ENCODE results near the gene CDC27.
"Not testable (repeated sequence)": the region's sequence is repeated elsewhere in the genome, so short reads cannot be mapped to it uniquely, and the experiment has no call there.

The CDC27 gene

DNA sequence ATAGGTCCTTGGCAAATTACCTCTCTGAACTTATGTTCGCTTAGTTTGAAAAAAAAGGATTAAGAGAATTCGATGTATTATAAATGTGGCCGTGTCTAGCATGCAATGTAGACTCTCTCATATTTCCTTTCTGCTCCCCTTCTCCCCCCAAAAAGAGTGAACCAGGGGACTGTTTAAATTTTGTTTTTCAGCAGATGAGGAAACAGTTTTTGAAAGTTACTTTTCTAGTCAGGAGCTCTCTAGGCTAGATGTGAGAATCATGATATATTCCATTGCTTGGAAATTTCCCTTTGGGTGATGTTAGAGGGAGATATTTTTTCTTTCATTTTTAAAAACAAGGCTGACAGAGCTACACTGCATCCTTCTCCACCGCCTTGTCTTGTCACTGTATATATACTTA is 1.1 kb upstream of the CDC27 start:
- no peak for DNase-seq

DNA sequence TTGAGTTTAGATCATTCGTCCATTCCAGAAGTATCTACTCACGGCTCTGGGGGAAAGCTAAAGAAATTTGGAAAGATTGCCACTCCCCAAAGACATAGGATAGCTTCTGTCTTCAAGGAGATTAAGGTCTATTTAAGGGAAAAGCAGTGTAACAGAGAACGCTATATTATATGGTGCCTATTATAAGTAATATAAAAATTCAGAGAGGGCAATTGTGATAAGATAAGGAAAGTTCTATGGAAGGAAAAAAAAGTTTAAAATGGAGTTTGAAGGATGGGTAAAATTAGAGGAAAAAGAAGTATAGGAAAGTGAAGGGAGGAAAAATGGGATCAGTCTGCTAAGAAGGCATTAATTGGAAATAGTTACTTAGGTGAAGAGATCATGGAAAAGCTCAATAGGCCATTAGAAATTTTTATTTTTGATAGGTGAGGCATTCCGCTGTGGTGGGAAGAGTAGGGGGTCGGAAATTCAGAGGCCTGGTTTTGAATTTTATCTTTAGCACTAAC is 690 bp upstream of the CDC27 start:
- no peak for DNase-seq

- DNase-seq = peak in 1 of 2 experiments; percentile 10
Observed at GRCh38 chr17:47188271-47188875, 722 bp downstream of the CDC27 start.

DNA sequence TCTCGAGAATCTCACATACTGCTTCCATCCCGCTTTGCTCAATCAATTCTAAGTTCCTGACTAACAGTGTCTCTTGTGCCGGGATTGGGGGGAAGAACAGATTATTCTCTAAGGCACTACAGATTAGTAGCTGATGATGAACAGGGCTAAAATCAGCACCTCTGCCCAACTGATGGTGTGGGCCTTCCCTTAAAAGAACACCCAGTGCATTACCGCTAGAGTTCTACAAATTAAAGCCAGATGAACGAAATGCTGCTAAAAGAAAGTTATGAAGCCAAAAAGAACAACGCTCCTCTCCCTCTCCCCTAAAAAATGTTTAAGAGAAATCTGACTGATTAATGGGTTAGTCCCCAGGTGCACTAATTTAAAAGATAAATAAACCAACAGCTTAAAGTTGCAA is 4.4 kb downstream of the CDC27 start:
- no peak for DNase-seq

GRCh38 chr17:47180988-47181387 is 8.1 kb downstream of the CDC27 start:
- DNase-seq = not testable (repeated sequence)

DNA sequence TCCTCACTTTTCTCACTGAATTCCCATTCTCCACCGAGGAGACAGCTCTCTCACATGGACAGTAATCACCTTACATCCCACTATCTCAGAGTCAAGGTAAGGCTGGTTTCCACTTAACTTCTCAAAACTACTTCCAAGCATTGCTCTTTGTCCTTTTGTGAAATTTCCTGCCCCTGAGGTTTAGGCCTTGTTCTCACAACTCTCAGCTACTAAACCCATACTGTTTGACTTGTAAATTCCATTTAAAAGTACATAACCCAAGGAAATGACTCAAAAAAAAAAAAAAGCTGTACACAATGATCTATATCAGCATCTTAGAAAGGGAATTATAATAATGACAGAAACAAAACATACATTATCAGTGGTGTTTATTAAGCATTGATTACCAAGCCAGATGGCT is 8.8 kb downstream of the CDC27 start:
- no peak for DNase-seq

DNA sequence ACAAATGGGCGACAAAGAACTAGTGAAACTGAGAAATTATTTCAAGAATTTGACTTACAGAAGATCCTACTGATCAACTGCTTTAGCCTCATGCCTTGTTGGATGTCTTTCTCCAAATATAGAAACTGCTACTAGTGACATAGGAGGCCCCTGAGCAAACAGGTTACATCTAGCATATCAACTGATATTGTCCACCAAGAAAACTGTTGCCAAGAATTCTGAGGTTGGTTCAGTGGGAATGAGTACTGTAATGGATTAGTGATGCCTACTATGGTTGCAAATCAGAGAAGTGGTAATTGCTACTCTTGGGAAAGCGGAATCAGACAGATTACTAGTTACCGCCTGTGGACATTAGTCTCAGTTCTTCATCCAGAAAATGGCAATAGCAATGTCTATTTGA is 10.0 kb downstream of the CDC27 start:
- DNase-seq = no peak

- no peak for DNase-seq
Observed at GRCh38 chr17:47177261-47177660, 11.8 kb downstream of the CDC27 start.

GRCh38 chr17:47176389-47176826 is 12.7 kb downstream of the CDC27 start:
- DNase-seq = no peak

DNA sequence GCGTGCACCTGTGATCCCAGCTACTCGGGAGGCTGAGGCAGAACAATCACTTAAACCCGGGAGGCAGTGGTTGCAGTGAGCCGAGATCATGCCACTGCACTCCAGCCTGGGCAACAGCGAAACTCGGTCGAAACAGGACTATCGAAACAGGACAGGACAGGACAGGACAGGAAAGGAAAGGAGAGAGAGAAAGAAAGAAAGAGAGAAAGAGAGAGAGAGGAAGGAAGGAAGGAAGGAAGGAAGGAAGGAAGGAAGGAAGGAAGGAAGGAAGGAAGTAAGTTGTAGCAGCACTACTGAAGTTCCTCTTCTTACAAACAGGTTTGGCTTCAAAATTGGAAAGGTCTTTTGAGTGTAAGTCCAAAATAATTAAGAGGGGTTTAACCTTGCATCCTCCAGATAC is 14.3 kb downstream of the CDC27 start:
- DNase-seq = not testable (repeated sequence)

- DNase-seq = no peak
Observed at GRCh38 chr17:47172696-47173565, 16.2 kb downstream of the CDC27 start.

GRCh38 chr17:47170710-47171109 is 18.4 kb downstream of the CDC27 start:
- DNase-seq = no peak

DNA sequence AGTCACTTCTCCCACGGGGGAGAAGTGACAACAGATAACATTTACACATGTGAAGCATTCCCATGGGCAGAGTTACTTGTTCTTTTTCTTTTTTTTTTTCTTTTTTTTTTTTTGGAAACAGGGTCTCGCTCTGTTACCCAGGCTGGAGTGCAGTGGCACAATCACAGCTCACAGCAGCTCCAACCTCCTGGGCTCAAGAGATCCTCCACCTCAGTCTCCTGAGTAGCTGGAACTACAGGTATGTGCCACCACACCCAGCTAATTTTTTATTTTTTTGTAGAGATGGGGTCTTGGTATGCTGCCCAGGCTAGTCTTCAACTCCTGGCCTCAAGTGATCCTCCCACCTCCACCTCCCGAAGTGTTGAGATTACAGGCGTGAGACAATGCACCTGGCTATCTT is 20.2 kb downstream of the CDC27 start:
- DNase-seq = not testable (repeated sequence)

DNA sequence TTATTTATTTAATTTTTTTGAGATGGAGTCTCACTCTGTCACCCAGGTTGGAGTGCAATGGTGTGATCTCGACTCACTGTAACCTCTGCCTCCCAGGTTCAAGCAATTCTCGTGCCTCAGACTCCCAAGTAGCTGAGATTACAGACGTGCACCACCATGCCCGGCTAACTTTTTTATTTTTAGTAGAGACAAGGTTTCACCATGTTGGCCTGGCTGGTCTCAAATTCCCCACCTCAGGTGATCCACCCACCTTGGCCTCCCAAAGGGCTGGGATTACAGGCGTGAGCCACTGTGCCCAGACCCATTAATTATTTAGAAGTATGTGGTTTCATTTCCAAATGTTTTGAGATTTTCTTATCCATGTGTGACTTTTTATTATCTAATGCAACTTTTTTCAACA is 22.2 kb downstream of the CDC27 start:
- DNase-seq = not testable (repeated sequence)

GRCh38 chr17:47165137-47165536 is 24.0 kb downstream of the CDC27 start:
- no peak for DNase-seq

- DNase-seq = no peak
Observed at GRCh38 chr17:47164263-47164662, 24.8 kb downstream of the CDC27 start.

DNA sequence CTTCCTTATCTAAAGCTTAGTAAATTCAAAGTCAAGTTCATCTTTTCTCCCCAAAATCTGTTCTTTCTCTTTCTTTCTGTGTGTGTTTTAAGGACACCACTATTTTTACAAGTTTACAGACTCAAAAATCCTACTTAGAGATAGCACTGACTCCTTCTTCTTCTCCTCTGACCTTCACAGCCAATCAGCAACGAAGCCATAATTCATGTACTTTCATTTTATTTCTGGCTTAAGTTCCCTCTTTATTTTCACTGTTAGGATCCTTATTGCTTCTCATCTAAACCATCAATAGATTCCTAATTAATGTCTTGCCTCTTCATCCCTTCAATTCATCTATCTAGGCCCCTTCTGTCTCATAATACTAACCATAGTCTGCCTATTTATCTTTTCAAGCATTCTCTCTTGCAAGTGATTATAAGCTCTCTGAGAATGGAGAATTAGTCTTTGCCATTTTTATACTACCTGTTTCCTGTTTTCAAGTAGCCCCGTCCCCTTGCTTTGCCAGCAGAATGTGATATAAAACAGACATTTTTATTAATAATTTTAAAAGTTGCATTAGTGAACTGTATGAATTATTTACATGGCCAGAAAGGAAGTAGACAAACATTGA is 27.0 kb downstream of the CDC27 start:
- DNase-seq = no peak

GRCh38 chr17:47159315-47159714 is 29.8 kb downstream of the CDC27 start:
- no peak for DNase-seq

DNA sequence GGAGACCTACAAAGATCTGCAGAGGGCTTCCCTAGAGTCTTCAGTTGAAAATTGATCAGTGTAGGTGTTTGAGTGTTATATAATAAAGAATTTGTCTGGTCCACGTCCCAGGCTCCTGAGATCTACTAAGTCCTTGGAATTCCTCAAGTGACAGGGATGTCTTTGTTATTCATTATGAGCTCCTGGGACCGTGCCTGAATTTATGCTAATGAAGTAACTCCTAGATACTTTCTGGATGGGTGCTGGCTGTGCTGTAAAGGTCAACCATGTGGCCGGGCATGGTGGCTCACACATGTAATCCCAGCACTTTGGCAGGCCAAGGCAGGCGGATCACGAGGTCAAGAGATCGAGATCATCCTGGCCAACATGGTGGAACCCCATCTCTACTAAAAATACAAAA is 43.7 kb downstream of the CDC27 start:
- no peak for DNase-seq

- DNase-seq = no peak
Observed at GRCh38 chr17:47135235-47135634, 53.9 kb downstream of the CDC27 start.

DNA sequence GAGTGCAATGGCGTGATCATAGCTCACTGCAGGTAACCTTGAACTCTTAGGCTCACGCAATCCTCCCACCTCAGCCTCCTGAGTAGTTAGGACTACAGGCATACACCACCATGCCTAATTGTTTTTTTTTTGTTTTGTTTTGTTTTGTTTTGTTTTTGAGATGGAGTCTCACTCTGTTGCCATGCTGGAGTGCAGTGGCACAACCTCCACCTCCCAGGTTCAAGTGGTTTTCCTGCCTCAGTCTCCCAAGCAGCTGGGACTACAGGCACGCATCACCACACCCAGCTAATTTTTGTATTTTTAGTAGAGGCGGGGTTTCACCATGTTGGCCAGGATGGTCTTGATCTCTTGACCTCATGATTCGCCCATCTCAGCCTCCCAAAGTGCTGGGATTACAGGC is 54.7 kb downstream of the CDC27 start:
- not testable (repeated sequence) for DNase-seq

GRCh38 chr17:47131761-47132160 is 57.3 kb downstream of the CDC27 start:
- no peak for DNase-seq

DNA sequence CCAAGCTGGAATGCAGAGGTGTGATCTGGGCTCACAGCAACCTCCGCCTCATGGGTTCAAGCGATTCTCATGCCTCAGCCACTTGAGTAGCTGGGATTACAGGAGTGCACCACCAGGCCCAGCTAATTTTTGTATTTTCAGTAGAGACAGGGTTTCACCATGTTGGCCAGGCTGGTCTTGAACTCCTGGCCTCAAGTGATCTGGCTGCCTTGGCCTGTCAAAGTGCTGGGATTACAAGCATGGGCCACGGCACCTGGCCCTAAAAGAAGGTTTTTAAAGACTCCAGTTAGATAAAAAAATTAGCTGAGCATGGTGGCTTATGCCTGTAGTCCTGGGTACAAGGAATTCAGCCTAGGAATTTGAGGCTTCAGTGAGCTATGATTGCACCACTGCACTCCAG is 62.3 kb downstream of the CDC27 start:
- DNase-seq = not testable (repeated sequence)

DNA sequence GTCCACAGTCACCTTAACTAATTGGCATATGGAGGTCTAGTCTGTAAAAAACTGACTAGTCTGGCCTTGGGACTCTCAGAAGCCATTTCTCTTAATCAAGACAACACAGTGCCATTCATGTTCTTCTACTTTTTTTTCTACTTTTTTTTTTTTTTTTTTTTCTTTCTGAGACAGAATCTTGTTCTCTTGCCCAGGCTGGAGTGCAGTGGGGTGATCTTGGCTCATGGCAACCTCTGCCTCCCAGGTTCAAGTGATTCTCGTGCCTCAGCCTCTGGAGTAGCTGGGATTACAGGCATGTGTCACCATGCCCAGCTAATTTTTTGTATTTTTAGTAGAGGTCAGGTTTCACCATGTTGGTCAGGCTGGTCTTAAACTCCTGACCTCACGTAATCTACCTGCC is 65.8 kb downstream of the CDC27 start:
- not testable (repeated sequence) for DNase-seq

Data from SW 1271 (cell line).